ENCODE results near the gene STX8. TPM values are rescaled to one million over a fixed set of nuclear protein-coding genes. Genes with fewer than 3 reads are reported as not detected.
A peak's percentile ranks its signal among the peaks of the same experiment; 100 is the strongest.

The STX8 gene
- total and polyA plus RNA-seq, 2 donors, result 60.5 to 75.8 TPM

DNA sequence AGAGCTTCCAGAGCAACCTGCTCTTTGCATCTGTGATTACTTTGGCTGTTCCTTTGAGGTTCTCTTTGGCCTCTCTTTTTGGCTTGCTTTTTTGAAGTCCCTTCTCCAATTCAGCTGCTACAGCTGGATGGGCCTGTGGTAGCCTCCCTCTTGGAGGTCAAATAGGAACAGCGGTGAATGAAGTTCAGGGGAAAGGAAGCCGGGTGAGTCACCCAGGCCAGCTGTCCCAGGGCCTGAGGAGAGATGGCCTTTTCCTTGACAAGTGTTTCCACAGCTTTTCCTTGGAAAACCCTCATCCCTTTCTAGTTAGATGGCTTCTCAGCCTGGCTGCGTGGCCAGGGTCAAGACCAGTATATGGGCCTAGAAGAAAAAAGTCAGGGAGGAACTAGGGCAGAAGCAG, 103.1 kb downstream of the STX8 start:
- peaks cover 0 to 4% of the 10 kb centered on the region in 2 donors for H3K36me3 ChIP-seq (ENCODE audit: control insufficient read depth in 2 of 2, insufficient read depth in 2 of 2, low read length in 1 of 2)
- H3K27me3 ChIP-seq (ENCODE audit: control insufficient read depth in 2 of 2, insufficient read depth in 1 of 2, low read length in 1 of 2), result no peaks in the 10 kb centered on the region
- H3K4me3 ChIP-seq (ENCODE audit: low read length in 2 of 2), result no peak overlapping the region
- no peaks in the 10 kb centered on the region for H3K4me1 ChIP-seq (ENCODE audit: control insufficient read depth in 2 of 2, insufficient read depth in 2 of 2, low read length in 2 of 2)
- H3K9me3 ChIP-seq (ENCODE audit: control insufficient read depth in 2 of 2, insufficient read depth in 1 of 2, low read length in 1 of 2), result no peaks in the 10 kb centered on the region
- no peak for DNase-seq (ENCODE audit: low read depth in 6 of 9, low spot score in 9 of 9)
- WGBS, result 97% methylated on average over 3 of the region's 3 CpGs
- no peak overlapping the region for H3K27ac ChIP-seq (ENCODE audit: low read depth in 1 of 2, low read length in 1 of 2)

DNA sequence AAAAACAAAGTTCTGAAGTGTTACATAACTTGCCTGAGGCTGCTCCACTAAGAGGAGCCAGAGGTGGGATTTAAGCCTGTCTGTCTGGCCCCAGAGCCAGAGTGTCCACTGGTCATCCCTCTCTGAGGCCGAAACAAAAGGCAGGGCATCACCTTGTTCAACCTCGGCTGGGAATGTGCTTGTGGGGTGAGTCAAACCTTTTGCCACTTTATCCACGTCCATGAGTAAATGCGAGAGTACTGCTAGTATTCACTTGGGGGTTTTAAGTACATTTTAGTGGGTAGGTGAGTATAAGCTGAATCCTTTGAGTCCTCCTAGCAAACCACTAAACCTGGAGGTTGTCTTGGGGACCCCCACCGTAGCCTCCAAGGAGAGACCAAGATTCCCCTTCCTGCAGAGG, 103.5 kb downstream of the STX8 start:
- no peaks in the 10 kb centered on the region for H3K4me1 ChIP-seq (ENCODE audit: control insufficient read depth in 2 of 2, insufficient read depth in 2 of 2, low read length in 2 of 2)
- no peak for DNase-seq (ENCODE audit: low read depth in 6 of 9, low spot score in 9 of 9)
- H3K27ac ChIP-seq (ENCODE audit: low read depth in 1 of 2, low read length in 1 of 2), result no peak overlapping the region

DNA sequence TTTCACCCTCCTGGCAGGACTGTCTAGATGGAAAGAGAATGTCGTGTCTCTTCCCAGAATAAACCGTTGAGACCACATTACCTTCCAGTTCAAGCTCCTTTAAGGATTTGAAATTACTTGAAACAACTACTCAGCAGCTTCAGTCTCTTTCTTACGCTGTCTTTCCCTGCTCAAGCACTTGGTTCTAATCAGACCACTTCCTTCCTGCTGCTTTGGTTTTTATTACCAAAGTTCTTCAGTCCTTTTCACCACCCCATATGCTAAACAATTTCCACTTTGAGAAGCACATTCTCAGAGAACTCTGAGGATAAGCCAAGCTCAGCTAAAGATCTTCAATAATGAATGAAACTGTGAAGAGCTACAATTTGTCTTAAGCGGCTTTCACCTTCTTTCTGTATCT, 105.4 kb downstream of the STX8 start:
- 11% methylated on average over 4 of the region's 4 CpGs for WGBS
- DNase-seq (ENCODE audit: low read depth in 6 of 9, low spot score in 9 of 9), result peak in 6 of 9 donors; percentile 3 to 68 (median 30)
- Histone ChIP-seq H3K27me3 (ENCODE audit: control insufficient read depth in 2 of 2, insufficient read depth in 1 of 2, low read length in 1 of 2) (no peaks in the 10 kb centered on the region), H3K27ac (ENCODE audit: low read depth in 1 of 2, low read length in 1 of 2) (peak overlapping the region in 1 of 2 donors; percentile 2), H3K9me3 (ENCODE audit: control insufficient read depth in 2 of 2, insufficient read depth in 1 of 2, low read length in 1 of 2) (no peaks in the 10 kb centered on the region), H3K4me3 (ENCODE audit: low read length in 2 of 2) (no peak overlapping the region), H3K36me3 (ENCODE audit: control insufficient read depth in 2 of 2, insufficient read depth in 2 of 2, low read length in 1 of 2) (peaks cover 0 to 4% of the 10 kb centered on the region in 2 donors), H3K4me1 (ENCODE audit: control insufficient read depth in 2 of 2, insufficient read depth in 2 of 2, low read length in 2 of 2) (no peaks in the 10 kb centered on the region)

More for the DNA sequence above, 103.5 kb downstream of the STX8 start:
- H3K27me3 ChIP-seq (ENCODE audit: control insufficient read depth in 2 of 2, insufficient read depth in 1 of 2, low read length in 1 of 2), result no peaks in the 10 kb centered on the region
- H3K4me3 ChIP-seq (ENCODE audit: low read length in 2 of 2), result no peak overlapping the region
- H3K9me3 ChIP-seq (ENCODE audit: control insufficient read depth in 2 of 2, insufficient read depth in 1 of 2, low read length in 1 of 2), result no peaks in the 10 kb centered on the region
- H3K36me3 ChIP-seq (ENCODE audit: control insufficient read depth in 2 of 2, insufficient read depth in 2 of 2, low read length in 1 of 2), result peaks cover 0 to 4% of the 10 kb centered on the region in 2 donors
- WGBS, result 98% methylated on average over 5 of the region's 5 CpGs

DNA sequence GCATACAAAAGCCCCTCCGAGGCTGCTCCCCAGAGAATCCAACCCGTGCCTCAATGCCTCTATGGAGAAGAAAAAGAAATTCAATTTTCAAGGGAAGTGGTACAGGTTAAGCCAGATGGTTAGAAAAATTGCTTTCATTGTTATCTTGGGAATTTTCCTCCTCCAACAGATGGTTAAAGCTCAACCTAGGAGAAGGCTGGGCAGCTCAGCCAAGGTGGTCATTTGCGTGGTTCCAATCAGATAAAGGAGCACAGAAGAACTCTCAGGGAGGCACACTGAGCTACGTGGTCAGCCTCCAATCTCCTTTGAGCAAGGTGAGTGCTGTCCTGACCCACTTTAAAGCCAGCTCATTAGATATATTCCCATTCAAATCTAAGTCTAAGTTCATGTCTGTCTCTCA, 106.7 kb downstream of the STX8 start:
- Histone ChIP-seq H3K4me1 (ENCODE audit: control insufficient read depth in 2 of 2, insufficient read depth in 2 of 2, low read length in 2 of 2) (no peaks in the 10 kb centered on the region), H3K4me3 (ENCODE audit: low read length in 2 of 2) (no peak overlapping the region), H3K27ac (ENCODE audit: low read depth in 1 of 2, low read length in 1 of 2) (no peak overlapping the region), H3K27me3 (ENCODE audit: control insufficient read depth in 2 of 2, insufficient read depth in 1 of 2, low read length in 1 of 2) (no peaks in the 10 kb centered on the region), H3K9me3 (ENCODE audit: control insufficient read depth in 2 of 2, insufficient read depth in 1 of 2, low read length in 1 of 2) (no peaks in the 10 kb centered on the region), H3K36me3 (ENCODE audit: control insufficient read depth in 2 of 2, insufficient read depth in 2 of 2, low read length in 1 of 2) (peaks cover 0 to 4% of the 10 kb centered on the region in 2 donors)
- no peak for DNase-seq (ENCODE audit: low read depth in 6 of 9, low spot score in 9 of 9)
- 96% methylated on average over 4 of the region's 4 CpGs for WGBS

DNA sequence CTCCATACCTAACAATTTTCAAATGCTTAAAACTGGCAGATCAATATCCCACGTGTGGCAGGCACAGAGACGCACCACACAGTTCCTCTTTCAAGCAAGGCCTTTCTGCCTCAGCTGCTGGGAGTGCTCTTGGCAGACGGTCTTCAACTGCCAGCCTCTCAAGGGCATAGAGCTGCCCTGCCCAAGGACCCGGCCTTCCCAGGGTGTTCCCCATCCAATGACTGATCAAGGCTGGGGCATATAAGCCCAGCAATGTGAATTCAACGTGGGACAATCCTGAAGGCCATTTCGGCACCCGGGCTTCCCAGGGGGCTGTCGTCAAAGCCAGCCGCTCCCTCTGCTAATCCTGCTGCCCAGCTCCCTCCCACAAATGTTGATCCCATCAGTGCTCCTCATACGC, 107.1 kb downstream of the STX8 start:
- H3K27ac ChIP-seq (ENCODE audit: low read depth in 1 of 2, low read length in 1 of 2), result no peak overlapping the region
- 84% methylated on average over 10 of the region's 10 CpGs for WGBS
- no peaks in the 10 kb centered on the region for H3K27me3 ChIP-seq (ENCODE audit: control insufficient read depth in 2 of 2, insufficient read depth in 1 of 2, low read length in 1 of 2)
- H3K9me3 ChIP-seq (ENCODE audit: control insufficient read depth in 2 of 2, insufficient read depth in 1 of 2, low read length in 1 of 2), result no peaks in the 10 kb centered on the region
- H3K4me3 ChIP-seq (ENCODE audit: low read length in 2 of 2), result no peak overlapping the region
- H3K36me3 ChIP-seq (ENCODE audit: control insufficient read depth in 2 of 2, insufficient read depth in 2 of 2, low read length in 1 of 2), result peaks cover 0 to 4% of the 10 kb centered on the region in 2 donors
- H3K4me1 ChIP-seq (ENCODE audit: control insufficient read depth in 2 of 2, insufficient read depth in 2 of 2, low read length in 2 of 2), result no peaks in the 10 kb centered on the region
- DNase-seq (ENCODE audit: low read depth in 6 of 9, low spot score in 9 of 9), result no peak

DNA sequence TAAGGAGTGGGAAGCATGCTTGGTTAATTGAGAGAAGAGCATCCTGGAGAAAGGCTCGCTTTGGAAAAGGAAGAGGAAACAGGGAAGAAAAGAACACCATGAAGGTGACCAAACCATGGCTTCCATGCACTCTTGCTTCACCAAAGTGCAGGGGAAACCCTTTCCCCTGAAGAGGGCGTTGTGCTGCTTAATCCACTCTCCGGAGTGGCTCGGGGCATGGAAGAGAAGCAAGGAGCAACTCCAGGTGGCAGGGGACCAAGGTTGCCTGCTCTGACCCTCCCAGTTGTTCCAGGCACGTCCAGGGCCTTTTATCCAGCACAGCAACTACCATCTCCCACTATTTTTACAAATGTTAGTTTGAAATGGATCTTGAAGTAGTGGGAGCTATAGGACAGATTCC, 108.1 kb downstream of the STX8 start:
- 98% methylated on average over 5 of the region's 5 CpGs for WGBS
- H3K9me3 ChIP-seq (ENCODE audit: control insufficient read depth in 2 of 2, insufficient read depth in 1 of 2, low read length in 1 of 2), result no peaks in the 10 kb centered on the region
- no peaks in the 10 kb centered on the region for H3K4me1 ChIP-seq (ENCODE audit: control insufficient read depth in 2 of 2, insufficient read depth in 2 of 2, low read length in 2 of 2)
- no peak for DNase-seq (ENCODE audit: low read depth in 6 of 9, low spot score in 9 of 9)
- H3K27ac ChIP-seq (ENCODE audit: low read depth in 1 of 2, low read length in 1 of 2), result no peak overlapping the region
- no peak overlapping the region for H3K4me3 ChIP-seq (ENCODE audit: low read length in 2 of 2)
- H3K27me3 ChIP-seq (ENCODE audit: control insufficient read depth in 2 of 2, insufficient read depth in 1 of 2, low read length in 1 of 2), result no peaks in the 10 kb centered on the region
- H3K36me3 ChIP-seq (ENCODE audit: control insufficient read depth in 2 of 2, insufficient read depth in 2 of 2, low read length in 1 of 2), result peaks cover 0 to 3% of the 10 kb centered on the region in 2 donors

DNA sequence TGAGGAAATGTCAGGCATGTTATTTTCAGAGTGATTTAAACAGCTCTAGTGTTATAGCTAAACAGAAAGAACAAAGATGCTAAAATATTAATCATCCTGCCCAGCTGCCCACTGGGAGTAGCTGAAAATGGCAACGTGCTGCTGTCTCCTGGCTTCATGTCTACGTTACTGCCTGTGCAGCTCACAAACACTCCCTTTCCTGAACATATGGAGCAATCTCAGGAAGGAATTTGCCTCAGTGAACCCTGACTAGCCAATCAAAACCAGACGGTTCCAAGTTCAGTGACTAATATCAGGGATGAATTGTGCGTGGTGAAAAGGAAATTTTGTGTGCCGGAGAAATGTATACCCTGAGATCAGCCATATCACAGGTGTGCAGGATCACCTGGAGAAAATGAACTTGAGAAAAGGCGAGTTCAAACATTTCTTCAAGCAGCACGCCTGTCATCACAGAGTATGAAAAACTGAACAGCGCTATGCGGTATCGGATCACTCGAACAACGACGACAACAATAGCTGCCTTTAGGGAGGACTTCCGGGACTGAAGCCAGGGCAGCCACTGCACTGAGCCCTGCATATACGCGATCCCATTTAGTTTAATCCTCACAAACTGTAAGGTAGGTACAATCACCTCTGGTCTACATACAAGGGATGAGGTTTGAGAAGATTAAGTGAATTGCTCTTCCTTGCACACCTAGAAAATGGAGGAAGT, 110.3 kb downstream of the STX8 start:
- no peak for DNase-seq (ENCODE audit: low read depth in 6 of 9, low spot score in 9 of 9)
- Histone ChIP-seq H3K27me3 (ENCODE audit: control insufficient read depth in 2 of 2, insufficient read depth in 1 of 2, low read length in 1 of 2) (no peaks in the 10 kb centered on the region), H3K4me1 (ENCODE audit: control insufficient read depth in 2 of 2, insufficient read depth in 2 of 2, low read length in 2 of 2) (no peaks in the 10 kb centered on the region), H3K36me3 (ENCODE audit: control insufficient read depth in 2 of 2, insufficient read depth in 2 of 2, low read length in 1 of 2) (no peaks in the 10 kb centered on the region), H3K27ac (ENCODE audit: low read depth in 1 of 2, low read length in 1 of 2) (no peak overlapping the region), H3K4me3 (ENCODE audit: low read length in 2 of 2) (no peak overlapping the region), H3K9me3 (ENCODE audit: control insufficient read depth in 2 of 2, insufficient read depth in 1 of 2, low read length in 1 of 2) (no peaks in the 10 kb centered on the region)
- WGBS, result 91% methylated on average over 16 of the region's 16 CpGs

DNA sequence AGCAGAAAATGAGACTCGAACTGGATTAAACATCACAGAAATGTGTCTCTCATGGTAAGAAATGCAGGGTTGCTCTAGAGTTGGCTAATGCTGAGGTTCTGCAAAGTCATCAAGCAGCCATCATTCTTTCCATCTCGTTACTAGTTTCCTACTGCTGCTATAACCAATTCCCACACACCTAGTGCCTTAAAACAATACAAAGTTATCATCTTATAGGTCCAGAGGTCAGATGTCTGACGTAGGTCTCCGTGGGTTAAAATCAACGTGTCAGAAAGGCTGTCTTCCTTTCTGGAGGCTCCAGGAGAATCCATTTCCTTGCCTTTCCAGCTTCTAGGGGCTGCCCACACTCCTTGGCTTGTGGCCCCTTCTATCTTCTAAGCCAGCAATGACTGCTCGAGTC, 118.6 kb downstream of the STX8 start:
- H3K27me3 ChIP-seq (ENCODE audit: control insufficient read depth in 2 of 2, insufficient read depth in 1 of 2, low read length in 1 of 2), result no peaks in the 10 kb centered on the region
- 97% methylated on average over 6 of the region's 6 CpGs for WGBS
- no peaks in the 10 kb centered on the region for H3K36me3 ChIP-seq (ENCODE audit: control insufficient read depth in 2 of 2, insufficient read depth in 2 of 2, low read length in 1 of 2)
- peaks cover 0 to 1% of the 10 kb centered on the region in 2 donors for H3K9me3 ChIP-seq (ENCODE audit: control insufficient read depth in 2 of 2, insufficient read depth in 1 of 2, low read length in 1 of 2)
- DNase-seq (ENCODE audit: low read depth in 6 of 9, low spot score in 9 of 9), result no peak
- no peak overlapping the region for H3K27ac ChIP-seq (ENCODE audit: low read depth in 1 of 2, low read length in 1 of 2)
- H3K4me1 ChIP-seq (ENCODE audit: control insufficient read depth in 2 of 2, insufficient read depth in 2 of 2, low read length in 2 of 2), result no peaks in the 10 kb centered on the region
- no peak overlapping the region for H3K4me3 ChIP-seq (ENCODE audit: low read length in 2 of 2)

DNA sequence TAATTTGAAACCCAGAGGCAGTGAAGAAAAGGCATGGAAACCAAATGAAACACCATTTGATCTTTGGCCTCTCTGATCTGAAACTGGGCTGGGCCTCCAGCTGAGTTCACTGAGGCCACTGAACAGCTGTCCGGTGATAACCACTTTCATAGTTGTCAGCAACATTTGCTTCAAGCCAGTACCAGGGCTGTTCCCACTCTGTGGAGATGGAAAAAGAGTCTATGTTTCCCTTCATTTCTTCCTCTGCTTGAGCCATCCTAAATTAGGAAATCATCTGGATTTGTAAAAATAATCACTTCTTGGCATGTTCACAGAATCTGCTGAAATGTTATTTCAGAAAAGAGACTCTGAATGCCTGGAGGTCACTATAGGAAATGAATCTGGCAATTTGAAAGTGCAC, 119.3 kb downstream of the STX8 start:
- H3K4me1 ChIP-seq (ENCODE audit: control insufficient read depth in 2 of 2, insufficient read depth in 2 of 2, low read length in 2 of 2), result no peaks in the 10 kb centered on the region
- H3K27me3 ChIP-seq (ENCODE audit: control insufficient read depth in 2 of 2, insufficient read depth in 1 of 2, low read length in 1 of 2), result no peaks in the 10 kb centered on the region
- no peaks in the 10 kb centered on the region for H3K36me3 ChIP-seq (ENCODE audit: control insufficient read depth in 2 of 2, insufficient read depth in 2 of 2, low read length in 1 of 2)
- no peak for DNase-seq (ENCODE audit: low read depth in 6 of 9, low spot score in 9 of 9)
- H3K4me3 ChIP-seq (ENCODE audit: low read length in 2 of 2), result no peak overlapping the region
- H3K27ac ChIP-seq (ENCODE audit: low read depth in 1 of 2, low read length in 1 of 2), result no peak overlapping the region
- peaks cover 0 to 1% of the 10 kb centered on the region in 2 donors for H3K9me3 ChIP-seq (ENCODE audit: control insufficient read depth in 2 of 2, insufficient read depth in 1 of 2, low read length in 1 of 2)
- 93% methylated on average over 1 of the region's 1 CpG for WGBS

Data from thymus (tissue), 11 donors.